Measurements from ENCODE around the gene ZNF75A. TPM values are rescaled to one million over a fixed set of nuclear protein-coding genes. Genes with fewer than 3 reads are reported as not detected.

The ZNF75A gene
- total and polyA plus RNA-seq, 2 experiments from 2014 or later: 29.6 to 36.9 TPM

GRCh38 chr16:3358871-3359270 lies 53.6 kb downstream of the ZNF75A start:
- peaks cover 7% of the 10 kb centered on the region for H3K27me3 Mint-ChIP-seq (ENCODE audit: insufficient read depth, low read depth, poor library complexity)

More at GRCh38 chr16:3358871-3359270, 53.6 kb downstream of the ZNF75A start:
- Mint-ChIP-seq H3K4me1 (no peaks in the 10 kb centered on the region), H3K4me3 (no peak overlapping the region), H3K9me3 (peaks cover 82% of the 10 kb centered on the region), H3K27ac (no peak overlapping the region), H3K36me3 (ENCODE audit: low read depth) (peaks cover 9% of the 10 kb centered on the region; the same call in 2 of the 3 replicates)
- Histone ChIP-seq H3K4me3 (no peak overlapping the region), H2AFZ (no peak overlapping the region), H3F3A (replicated peaks; ENCODE audit: low read depth) (no peaks in the 10 kb centered on the region), H3K4me1 (ENCODE audit: insufficient read depth) (no peaks in the 10 kb centered on the region), H3K9me2 (ENCODE audit: insufficient read depth) (no peaks in the 10 kb centered on the region), H3K27me3 (ENCODE audit: insufficient read depth) (no peaks in the 10 kb centered on the region), H3K27ac (ENCODE audit: low read depth) (no peak overlapping the region), H3K79me2 (replicated peaks; ENCODE audit: insufficient read depth) (no peaks in the 10 kb centered on the region), H3K36me3 (ENCODE audit: insufficient read depth) (no peaks in the 10 kb centered on the region; the same call in 1 of the 2 replicates), H3K4me2 (no peak overlapping the region), H4K20me1 (replicated peaks; ENCODE audit: insufficient read depth) (no peaks in the 10 kb centered on the region)
- no peak for ATAC-seq
- no peak for DNase-seq (ENCODE audit: low spot score)
- TF ChIP-seq REST (IDR thresholded peaks at IDR 0.05; ENCODE audit: unreplicated experiment): no peak
- TF ChIP-seq ZNF331 (CRISPR knock-in tag; IDR thresholded peaks at IDR 0.05; ENCODE audit: low read depth): no peak
- TF ChIP-seq EZH2 (IDR thresholded peaks at IDR 0.05; ENCODE audit: low read depth, unreplicated experiment): no peak
- TF ChIP-seq CREB1 (CRISPR knock-in tag; IDR thresholded peaks at IDR 0.05; ENCODE audit: low read depth): no peak
- TF ChIP-seq ZNF114 (CRISPR knock-in tag; IDR thresholded peaks at IDR 0.05): no peak
- TF ChIP-seq CTCF (conservative IDR thresholded peaks at IDR 0.05; ENCODE audit: low read depth in 2 of 2): no peak
- no peak for TF ChIP-seq STAT1 (IDR thresholded peaks at IDR 0.05; ENCODE audit: unreplicated experiment)
- TF ChIP-seq ETS1 (IDR thresholded peaks at IDR 0.05): no peak
